Esophagus muscularis mucosa (tissue), 4 donors: ENCODE results near the gene TMEM45A. TPM values are rescaled to one million over a fixed set of nuclear protein-coding genes. Genes with fewer than 3 reads are reported as not detected.

ENCODE experiments used
- DNase-seq: peaks from one replicate; pipeline ENCODE4 v3.0.0-alpha.2; 2017; ENCODE audit errors: extremely low spot score
- H3K27ac ChIP-seq, 4 donors: fragments of 200-600 bp; sonication (generic); replicated peaks in 1 of 4; 1 replicate in 3 of 4; 2 replicates in 1 of 4; pipeline ENCODE4 v1.5.1; 2016 to 2019; ENCODE audit warnings: mild to moderate bottlenecking in 1 of 4
- H3K27me3 ChIP-seq, 4 donors: fragments of 200-600 bp; sonication (generic); one replicate each; pipeline versions ENCODE4 v1.5.1 to v1.6.0; 2016 to 2019
- H3K36me3 ChIP-seq, 4 donors: fragments of 200-600 bp; sonication (generic); one replicate each; pipeline ENCODE4 v1.5.1; 2016 to 2019
- H3K4me1 ChIP-seq, 4 donors: fragments of 200-600 bp; sonication (generic); one replicate each; pipeline ENCODE4 v1.5.1; 2016 to 2019
- H3K4me3 ChIP-seq, 4 donors: fragments of 200-600 bp; sonication (generic); 1 replicate in 2 of 4; 2 replicates in 2 of 4; pipeline ENCODE4 v1.5.1; 2016 to 2019; ENCODE audit warnings: mild to moderate bottlenecking in 4 of 4, moderate library complexity in 1 of 4
- H3K9me3 ChIP-seq, 4 donors: fragments of 200-600 bp; sonication (generic); 1 replicate in 3 of 4; 2 replicates in 1 of 4; pipeline ENCODE4 v1.5.1; 2016 to 2019
- CTCF ChIP-seq, 3 experiments: fragments of 200-600 bp in 2 of 3; fragments of 450-650 bp in 1 of 3; sonication (generic) in 2 of 3; IDR thresholded peaks; one replicate each; pipeline ENCODE4 v1.5.1; 2017 to 2019; ENCODE audit warnings: antibody characterized with exemption in 3 of 3, mild to moderate bottlenecking in 2 of 3, moderate library complexity in 1 of 3
- EP300 ChIP-seq: sonication (generic); formaldehyde crosslinking; IDR thresholded peaks from one replicate; pipeline ENCODE4 v1.6.1; 2017; ENCODE audit warnings: antibody characterized with exemption
- POLR2A ChIP-seq: fragments of 450-650 bp; IDR thresholded peaks from one replicate; pipeline ENCODE4 v1.6.1; 2017; ENCODE audit warnings: antibody characterized with exemption, moderate library complexity, mild to moderate bottlenecking, low read depth
- POLR2AphosphoS5 ChIP-seq, 2 donors: sonication (generic); formaldehyde crosslinking; IDR thresholded peaks; one replicate each; pipeline ENCODE4 v1.6.1; 2017; ENCODE audit warnings: antibody characterized with exemption in 2 of 2
- WGBS: methylation state at CpG from one replicate; pipeline ENCODE4 v1.1.5; 2018; 5-methylcytosine and 5-hydroxymethylcytosine counted together
- intact Hi-C: fragments of 100-400 bp; cut with DNase I; formaldehyde crosslinking; loops from one replicate; pipeline ENCODE4 v1.15.1; 2023
- total RNA-seq, 4 donors: library from RNA; depleted of rRNA; stranded (reverse); fragments of >200 nt; gene quantifications; one replicate each; pipeline versions ENCODE4 v1.1.0 to v1.2.1, GENCODE V29; 2016

TMEM45A gene
- total RNA-seq, 4 donors from 2014 or later = 8.7 to 17.2 (median 9.6) TPM

GRCh38 chr3:100516838-100517237 lies 24.4 kb downstream of the TMEM45A start:
- no peak for TF ChIP-seq POLR2A
- no peak for TF ChIP-seq POLR2AphosphoS5 (IDR thresholded peaks at IDR 0.05)
- no peak for TF ChIP-seq CTCF (IDR thresholded peaks at IDR 0.05)
- TF ChIP-seq EP300 = no peak
- DNase-seq = no peak
- no peak overlapping the region for H3K27ac ChIP-seq
- no peaks in the 10 kb centered on the region for H3K4me1 ChIP-seq
- H3K27me3 ChIP-seq = no peaks in the 10 kb centered on the region
- H3K9me3 ChIP-seq = no peaks in the 10 kb centered on the region
- peaks cover 0 to 9% (median 2%) of the 10 kb centered on the region in 4 donors for H3K36me3 ChIP-seq
- 90% methylated on average over 4 of the region's 4 CpGs for WGBS
- no peak overlapping the region for H3K4me3 ChIP-seq
- intact Hi-C loops = no loop called here

- no peak for TF ChIP-seq POLR2A
- no peak for TF ChIP-seq CTCF (IDR thresholded peaks at IDR 0.05)
- TF ChIP-seq POLR2AphosphoS5 (IDR thresholded peaks at IDR 0.05) = no peak
- TF ChIP-seq EP300 = no peak
- no peaks in the 10 kb centered on the region for H3K4me1 ChIP-seq
- no peaks in the 10 kb centered on the region for H3K27me3 ChIP-seq
- no peak overlapping the region for H3K4me3 ChIP-seq
- H3K9me3 ChIP-seq = no peaks in the 10 kb centered on the region
- no peak for DNase-seq
- 85% methylated on average over 6 of the region's 6 CpGs for WGBS
- H3K36me3 ChIP-seq = peaks cover 0 to 9% (median 2%) of the 10 kb centered on the region in 4 donors
- no peak overlapping the region for H3K27ac ChIP-seq
- intact Hi-C loops = no loop called here
Measured at GRCh38 chr3:100517276-100517675, 24.9 kb downstream of the TMEM45A start.

GRCh38 chr3:100518244-100518643 lies 25.8 kb downstream of the TMEM45A start:
- TF ChIP-seq POLR2AphosphoS5 (IDR thresholded peaks at IDR 0.05) (no peak), EP300 (no peak)
- Histone ChIP-seq H3K27me3 (no peaks in the 10 kb centered on the region), H3K4me1 (no peaks in the 10 kb centered on the region), H3K36me3 (peaks cover 0 to 9% (median 2%) of the 10 kb centered on the region in 4 donors), H3K27ac (no peak overlapping the region), H3K9me3 (no peaks in the 10 kb centered on the region), H3K4me3 (no peak overlapping the region)
- intact Hi-C loops = no loop called here
- DNase-seq = no peak

- Histone ChIP-seq H3K4me3 (no peak overlapping the region), H3K27me3 (no peaks in the 10 kb centered on the region), H3K27ac (no peak overlapping the region), H3K36me3 (peaks cover 0 to 9% (median 2%) of the 10 kb centered on the region in 4 donors), H3K9me3 (no peaks in the 10 kb centered on the region), H3K4me1 (no peaks in the 10 kb centered on the region)
- TF ChIP-seq EP300 = no peak
- no peak for TF ChIP-seq CTCF (IDR thresholded peaks at IDR 0.05)
- no peak for TF ChIP-seq POLR2AphosphoS5 (IDR thresholded peaks at IDR 0.05)
- no peak for TF ChIP-seq POLR2A
- intact Hi-C loops = no loop called here
- 87% methylated on average over 4 of the region's 4 CpGs for WGBS
- DNase-seq = no peak
Measured at GRCh38 chr3:100518983-100519382, 26.6 kb downstream of the TMEM45A start.

- Histone ChIP-seq H3K9me3 (no peaks in the 10 kb centered on the region), H3K4me3 (no peak overlapping the region), H3K27me3 (no peaks in the 10 kb centered on the region), H3K27ac (no peak overlapping the region), H3K36me3 (peaks cover 0 to 9% (median 2%) of the 10 kb centered on the region in 4 donors), H3K4me1 (peaks cover 3 to 12% (median 11%) of the 10 kb centered on the region in 4 donors)
- DNase-seq = no peak
- 84% methylated on average over 10 of the region's 10 CpGs for WGBS
- intact Hi-C loops = no loop called here
- no peak for TF ChIP-seq POLR2AphosphoS5 (IDR thresholded peaks at IDR 0.05)
- TF ChIP-seq EP300 = no peak
Measured at GRCh38 chr3:100521439-100521845, 29.0 kb downstream of the TMEM45A start.

- intact Hi-C loops = no loop called here
- no peak for DNase-seq
- Histone ChIP-seq H3K27me3 (no peaks in the 10 kb centered on the region), H3K36me3 (peaks cover 0 to 9% (median 2%) of the 10 kb centered on the region in 4 donors), H3K27ac (no peak overlapping the region), H3K4me3 (no peak overlapping the region), H3K4me1 (peaks cover 3 to 16% (median 13%) of the 10 kb centered on the region in 4 donors), H3K9me3 (no peaks in the 10 kb centered on the region)
- no peak for TF ChIP-seq EP300
- TF ChIP-seq POLR2A = no peak
- TF ChIP-seq CTCF (IDR thresholded peaks at IDR 0.05) = no peak
- TF ChIP-seq POLR2AphosphoS5 (IDR thresholded peaks at IDR 0.05) = no peak
- WGBS = 98% methylated on average over 3 of the region's 3 CpGs
Measured at GRCh38 chr3:100522125-100522524, 29.7 kb downstream of the TMEM45A start.
